ENCODE results near the gene SRRT. TPM values are rescaled to one million over a fixed set of nuclear protein-coding genes. Genes with fewer than 3 reads are reported as not detected.
A peak's percentile ranks its signal among the peaks of the same experiment; 100 is the strongest.
"Not testable (repeated sequence)": the region's sequence is repeated elsewhere in the genome, so short reads cannot be mapped to it uniquely, and the experiment has no call there.

The SRRT gene
- total RNA-seq, 1 donor from 2014 or later, result 83.3 TPM

- H3K4me3 ChIP-seq (ENCODE audit: low read depth, low read length), result no peak overlapping the region
- no peak for DNase-seq (ENCODE audit: low read depth)
- no peak for TF ChIP-seq CTCF (conservative IDR thresholded peaks at IDR 0.05; ENCODE audit: low read depth, low read length)
Measured at GRCh38 chr7:100902638-100903037, 27.7 kb downstream of the SRRT start.

- no peak for TF ChIP-seq CTCF (conservative IDR thresholded peaks at IDR 0.05; ENCODE audit: low read depth, low read length)
- no peak for DNase-seq (ENCODE audit: low read depth)
- H3K4me3 ChIP-seq (ENCODE audit: low read depth, low read length), result no peak overlapping the region
Measured at GRCh38 chr7:100908512-100908911, 33.6 kb downstream of the SRRT start.

DNA sequence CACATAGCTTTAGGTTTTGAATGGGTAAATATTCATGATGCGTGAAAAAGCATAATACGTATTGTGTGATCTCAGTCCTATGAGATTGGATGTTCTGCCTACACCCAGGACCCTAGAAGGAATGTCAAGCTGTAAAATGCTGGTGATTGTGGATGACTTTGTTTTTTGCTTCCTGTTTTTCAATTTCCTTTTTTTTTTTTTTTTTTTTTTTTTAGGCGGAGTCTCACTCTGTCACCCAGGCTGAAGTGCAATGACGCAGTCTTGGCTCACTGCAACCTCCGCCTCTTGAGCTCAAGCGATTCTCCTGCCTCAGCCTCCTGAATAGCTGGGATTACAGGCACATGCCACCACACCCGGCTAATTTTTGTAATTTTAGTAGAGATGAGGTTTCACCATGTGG, 35.5 kb downstream of the SRRT start:
- not testable (repeated sequence) for DNase-seq (ENCODE audit: low read depth); H3K4me3 ChIP-seq (ENCODE audit: low read depth, low read length)

DNA sequence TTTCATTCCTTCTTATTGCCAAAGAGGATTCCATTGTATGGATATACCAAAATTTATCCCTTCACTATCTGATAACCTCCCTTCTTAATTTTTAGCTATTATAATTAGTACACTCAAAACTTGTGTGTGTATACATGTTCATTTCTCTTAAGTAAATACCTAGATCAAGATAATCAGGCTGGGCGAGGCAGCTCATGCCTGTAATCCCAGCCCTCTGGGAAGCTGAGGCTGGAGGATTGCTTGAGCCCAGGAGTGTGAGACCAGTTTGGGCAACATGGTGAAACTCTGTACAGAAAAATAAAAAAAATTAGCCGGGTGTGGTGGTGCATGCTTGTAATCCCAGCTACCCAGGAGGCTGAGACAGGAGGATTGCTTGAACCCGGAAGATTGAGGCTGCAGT, 36.6 kb downstream of the SRRT start:
- no peak for DNase-seq (ENCODE audit: low read depth)
- H3K4me3 ChIP-seq (ENCODE audit: low read depth, low read length), result no peak overlapping the region
- TF ChIP-seq CTCF (conservative IDR thresholded peaks at IDR 0.05; ENCODE audit: low read depth, low read length), result no peak

- DNase-seq (ENCODE audit: low read depth), result no peak
- TF ChIP-seq CTCF (conservative IDR thresholded peaks at IDR 0.05; ENCODE audit: low read depth, low read length), result no peak
- no peak overlapping the region for H3K4me3 ChIP-seq (ENCODE audit: low read depth, low read length)
Measured at GRCh38 chr7:100914208-100914878, 39.4 kb downstream of the SRRT start.

- peak; percentile 43 for DNase-seq (ENCODE audit: low read depth)
- TF ChIP-seq CTCF (conservative IDR thresholded peaks at IDR 0.05; ENCODE audit: low read depth, low read length), result no peak
- H3K4me3 ChIP-seq (ENCODE audit: low read depth, low read length), result no peak overlapping the region
Measured at GRCh38 chr7:100914879-100915447, 40.1 kb downstream of the SRRT start.

DNA sequence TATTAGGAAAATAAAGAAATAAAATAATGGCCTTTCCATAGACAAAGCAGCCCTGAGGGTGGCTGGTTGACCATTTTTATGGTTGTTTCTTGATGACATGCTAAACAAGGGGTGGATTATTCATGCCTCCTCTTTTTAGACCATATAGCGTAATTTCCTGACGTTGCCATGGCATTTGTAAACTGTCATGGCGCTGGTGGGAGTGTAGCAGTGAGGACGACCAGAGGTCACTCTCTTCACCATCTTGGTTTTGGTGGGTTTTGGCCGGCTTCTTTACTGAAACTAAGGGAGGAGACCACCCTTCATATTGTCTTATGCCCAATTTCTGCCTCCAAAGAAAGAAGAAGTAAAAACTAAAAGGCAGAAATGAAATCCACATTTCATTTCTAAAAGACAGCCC, 44.4 kb downstream of the SRRT start:
- not testable (repeated sequence) for DNase-seq (ENCODE audit: low read depth); H3K4me3 ChIP-seq (ENCODE audit: low read depth, low read length)

DNA sequence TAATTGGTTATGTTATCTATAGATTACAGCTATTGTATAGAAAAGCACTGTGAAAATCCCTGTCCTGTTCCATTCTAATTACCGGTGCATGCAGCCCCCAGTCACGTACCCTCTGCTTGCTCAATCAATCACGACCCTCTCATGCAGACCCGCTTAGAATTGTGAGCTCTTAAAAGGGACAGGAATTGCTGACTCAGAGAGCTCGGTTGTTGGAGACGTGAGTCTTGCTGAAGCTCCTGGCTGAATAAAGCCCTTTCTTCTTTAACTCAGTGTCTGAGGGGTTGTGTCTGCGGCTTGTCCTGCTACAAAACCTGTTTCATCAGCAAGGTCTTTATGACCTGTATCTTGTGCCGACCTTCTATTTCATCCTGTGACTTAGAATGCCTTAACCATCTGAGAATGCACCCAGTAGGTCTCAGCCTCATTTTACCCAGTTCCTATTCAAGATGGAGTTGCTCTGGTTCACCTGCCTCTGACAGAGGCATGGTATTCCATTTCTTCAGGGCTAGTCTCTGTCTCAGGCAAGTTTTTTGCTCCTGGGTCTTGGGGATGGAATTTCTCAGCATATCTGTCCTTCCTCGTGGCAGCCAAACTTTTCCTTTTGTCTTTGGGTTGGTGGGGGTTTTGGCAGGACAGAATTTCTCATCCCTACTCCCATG, 45.0 kb downstream of the SRRT start:
- not testable (repeated sequence) for H3K4me3 ChIP-seq (ENCODE audit: low read depth, low read length); DNase-seq (ENCODE audit: low read depth)

Data from epithelial cell of proximal tubule (primary cell).